ENCODE measurements around the gene SERPINA4.

GRCh38 chr14:94583557-94583956, 22.3 kb downstream of the SERPINA4 start:
- TF ChIP-seq BACH1 (IDR thresholded peaks at IDR 0.05; ENCODE audit: low read length) (no peak), EGR1 (IDR thresholded peaks at IDR 0.05; ENCODE audit: borderline replicate concordance, low read depth, low read length) (no peak), CTCF (IDR thresholded peaks at IDR 0.05; ENCODE audit: control extremely low read depth in 1 of 3, insufficient read depth in 1 of 3, low read depth in 1 of 3, low read length in 3 of 3) (no peak), GABPA (IDR thresholded peaks at IDR 0.05; ENCODE audit: borderline replicate concordance, insufficient read depth, low read length) (no peak), NRF1 (IDR thresholded peaks at IDR 0.05; ENCODE audit: low read depth, low read length) (no peak), CHD1 (IDR thresholded peaks at IDR 0.05; ENCODE audit: low read depth, low read length) (no peak), KDM1A (IDR thresholded peaks at IDR 0.05; ENCODE audit: borderline replicate concordance, low read length) (no peak), SP1 (IDR thresholded peaks at IDR 0.05; ENCODE audit: low read depth, low read length) (no peak), TAF1 (IDR thresholded peaks at IDR 0.05; ENCODE audit: low read depth, low read length) (no peak), JUN (IDR thresholded peaks at IDR 0.05; ENCODE audit: low read depth, low read length) (no peak)

Data from H1 (cell line).